Measurements from ENCODE around the gene RGS9. TPM values are rescaled to one million over a fixed set of nuclear protein-coding genes. Genes with fewer than 3 reads are reported as not detected.
A peak's percentile ranks its signal among the peaks of the same experiment; 100 is the strongest.
"Not testable (repeated sequence)": the region's sequence is repeated elsewhere in the genome, so short reads cannot be mapped to it uniquely, and the experiment has no call there.

RGS9 gene
- total RNA-seq, 2 donors from 2014 or later: 3.0 to 4.9 TPM

GRCh38 chr17:65108152-65108551 lies 29.0 kb upstream of the RGS9 start:
- DNase-seq (no peak), ATAC-seq (no peak)
- intact Hi-C loops (cut with DNase I): no loop called here

- no peak for ATAC-seq
- DNase-seq: no peak
- intact Hi-C loops (cut with DNase I): no loop called here
These were observed 27.6 kb upstream of the RGS9 start for GRCh38 chr17:65109543-65109942.

- intact Hi-C loops (cut with DNase I): no loop called here
- no peak for DNase-seq
- no peak for ATAC-seq
These were observed 27.0 kb upstream of the RGS9 start for GRCh38 chr17:65109990-65110680.

GRCh38 chr17:65115839-65116238 lies 21.3 kb upstream of the RGS9 start:
- DNase-seq (no peak), ATAC-seq (no peak)
- intact Hi-C loops (cut with DNase I): no loop called here

- ATAC-seq; intact Hi-C loops (cut with DNase I); DNase-seq: not testable (repeated sequence)
These were observed 20.7 kb upstream of the RGS9 start for GRCh38 chr17:65116515-65116914.

GRCh38 chr17:65117384-65118035 lies 19.7 kb upstream of the RGS9 start:
- intact Hi-C loops (cut with DNase I): no loop called here
- ATAC-seq (no peak), DNase-seq (no peak)

GRCh38 chr17:65121368-65121767 lies 15.8 kb upstream of the RGS9 start:
- ATAC-seq (no peak), DNase-seq (no peak)
- intact Hi-C loops (cut with DNase I): no loop called here

GRCh38 chr17:65121916-65122806 lies 15.0 kb upstream of the RGS9 start:
- ATAC-seq: no peak
- DNase-seq: no peak
- intact Hi-C loops (cut with DNase I): no loop called here

GRCh38 chr17:65122836-65123756 lies 14.1 kb upstream of the RGS9 start:
- peak; percentile 95 for ATAC-seq
- peak; percentile 85 for DNase-seq
- intact Hi-C loops (cut with DNase I): no loop called here

- intact Hi-C loops (cut with DNase I): no loop called here
These were observed 13.2 kb upstream of the RGS9 start for GRCh38 chr17:65123757-65124675.

GRCh38 chr17:65130832-65131231 lies 6.3 kb upstream of the RGS9 start:
- DNase-seq (no peak), ATAC-seq (no peak)
- intact Hi-C loops (cut with DNase I): no loop called here

More at GRCh38 chr17:65123757-65124675, 13.2 kb upstream of the RGS9 start:
- no peak for DNase-seq
- ATAC-seq: peak in 1 of 2 donors; percentile 6

- ATAC-seq: no peak
- intact Hi-C loops (cut with DNase I): no loop called here
These were observed 5.9 kb upstream of the RGS9 start for GRCh38 chr17:65131240-65131639.

GRCh38 chr17:65131946-65132345 lies 5.2 kb upstream of the RGS9 start:
- DNase-seq (no peak), ATAC-seq (no peak)
- intact Hi-C loops (cut with DNase I): no loop called here

More at GRCh38 chr17:65131240-65131639, 5.9 kb upstream of the RGS9 start:
- no peak for DNase-seq

- no peak for ATAC-seq
- intact Hi-C loops (cut with DNase I): no loop called here
- DNase-seq: no peak
These were observed 3.1 kb upstream of the RGS9 start for GRCh38 chr17:65134035-65134434.

GRCh38 chr17:65139101-65139764 lies 2.1 kb downstream of the RGS9 start:
- intact Hi-C loops (cut with DNase I): no loop called here
- DNase-seq: no peak

GRCh38 chr17:65142247-65142646 lies 5.1 kb downstream of the RGS9 start:
- intact Hi-C loops (cut with DNase I): no loop called here
- DNase-seq (no peak), ATAC-seq (no peak)

More at GRCh38 chr17:65139101-65139764, 2.1 kb downstream of the RGS9 start:
- ATAC-seq: no peak

- ATAC-seq: no peak
These were observed 6.9 kb downstream of the RGS9 start for GRCh38 chr17:65143889-65144604.

More at GRCh38 chr17:65143889-65144604, 6.9 kb downstream of the RGS9 start:
- no peak for DNase-seq
- intact Hi-C loops (cut with DNase I): no loop called here

All from left cardiac atrium (tissue), 4 donors.